Ovary (tissue), 9 donors: ENCODE results near the gene GNB5. TPM values are rescaled to one million over a fixed set of nuclear protein-coding genes. Genes with fewer than 3 reads are reported as not detected.

ENCODE experiments used
- DNase-seq, 5 donors: peaks; one replicate each; pipeline ENCODE4 v3.0.0-alpha.2; 2019 to 2020
- H3K27ac ChIP-seq, 2 donors: fragments of 200-600 bp; one replicate each; pipeline versions ENCODE4 v1.5.1 to v1.8.0; 2019 to 2022
- H3K27me3 ChIP-seq: fragments of 200-600 bp; one replicate; pipeline ENCODE4 v1.8.0; 2022
- H3K36me3 ChIP-seq: fragments of 200-600 bp; sonication (generic); one replicate; pipeline ENCODE4 v1.5.1; 2019
- H3K4me1 ChIP-seq: one replicate; pipeline ENCODE4 v1.8.1; 2013; ENCODE audit warnings: mild to moderate bottlenecking, moderate library complexity; ENCODE audit not compliant: insufficient read depth
- H3K4me3 ChIP-seq: fragments of 200-600 bp; sonication (generic); one replicate; pipeline ENCODE4 v1.5.1; 2017
- H3K9me3 ChIP-seq, 2 donors: fragments of 200-600 bp in 1 of 2; sonication (generic) in 1 of 2; one replicate each; pipeline versions ENCODE4 v1.5.1 to v1.8.1; 2013 to 2019; ENCODE audit warnings: mild to moderate bottlenecking in 1 of 2, moderate library complexity in 1 of 2
- CTCF ChIP-seq, 3 donors: fragments of 450-650 bp in 2 of 3; fragments of 200-600 bp in 1 of 3; IDR thresholded peaks; one replicate each; pipeline versions ENCODE4 v1.5.1 to v1.8.0; 2016 to 2022; ENCODE audit warnings: antibody characterized with exemption in 3 of 3, mild to moderate bottlenecking in 1 of 3
- EP300 ChIP-seq: sonication (generic); formaldehyde crosslinking; IDR thresholded peaks from one replicate; pipeline ENCODE4 v1.6.1; 2017; ENCODE audit warnings: antibody characterized with exemption
- POLR2A ChIP-seq: fragments of 450-650 bp; IDR thresholded peaks from one replicate; pipeline ENCODE4 v1.6.1; 2017; ENCODE audit warnings: antibody characterized with exemption, mild to moderate bottlenecking, moderate library complexity
- WGBS, 3 donors: extraction: QIAGEN DNeasy Blood & Tissue Kit in 1 of 3; methylation state at CpG; one replicate each; pipeline versions ENCODE4 v1.1.5 to v1.1.7; 2013 to 2017; 5-methylcytosine and 5-hydroxymethylcytosine counted together
- intact Hi-C, 4 donors: fragments of 100-400 bp; cut with DNase I; formaldehyde crosslinking; loops; one replicate each; pipeline versions ENCODE4 v1.11.0 to v1.15.1; 2022 to 2023
- polyA plus RNA-seq, 2 donors: library from polyadenylated mRNA; stranded (reverse); fragments of 200-250 nt in 1 of 2; fragments of 350-450 nt in 1 of 2; fragmentation: Illumina TruSeq in 1 of 2; extraction: RNeasy Lipid Tissue Mini Kit (QIAGEN cat#74804) in 1 of 2; gene quantifications; one replicate each; pipeline ENCODE4 v1.2.3, GENCODE V29; 2013 to 2014
- total RNA-seq, 7 donors: library from RNA; depleted of rRNA in 2 of 7; stranded (reverse); fragments of >200 nt in 2 of 7; fragmentation: NEBNext Ultra II Directional in 3 of 7; extraction: Animal tissue kit (Norgen Biotek cat#: 25700) in 3 of 7; gene quantifications; one replicate each; pipeline versions ENCODE4 v1.1.0 to v1.2.4, GENCODE V29; 2016 to 2023
- donor health status: DM: no; HTN: no; CAD: no; lungs with moderate emphysema.
- donor health status: DM: no; HTN: no; CAD: no.
- donor health status: Bipolar disorder and iron deficiency.
- donor health status: DM: yes; HTN: yes; CAD: no.
- donor health status: DM: no; HTN: no; CAD: no.
- donor health status: DM: yes; HTN: yes; CAD: no.

The GNB5 gene
- total and polyA plus RNA-seq, 9 donors: 49.2 to 101 (median 64.8) TPM

- no peak for TF ChIP-seq POLR2A
- TF ChIP-seq CTCF (IDR thresholded peaks at IDR 0.05): no peak
- TF ChIP-seq EP300: no peak
- Histone ChIP-seq H3K27ac (peak overlapping the region; percentile 94 to 98), H3K4me3 (peak overlapping the region; percentile 75), H3K36me3 (no peaks in the 10 kb centered on the region), H3K9me3 (no peaks in the 10 kb centered on the region), H3K27me3 (no peaks in the 10 kb centered on the region), H3K4me1 (peaks cover 6% of the 10 kb centered on the region)
- intact Hi-C loops: no loop called here
- 7 to 13% (median 8%) methylated on average over 31 of the region's 31 CpGs for WGBS, 3 donors
- DNase-seq: peak; percentile 20 to 55 (median 42)
Measured at GRCh38 chr15:52180196-52180835, 10.9 kb downstream of the GNB5 start.

- TF ChIP-seq EP300: no peak
- TF ChIP-seq CTCF (IDR thresholded peaks at IDR 0.05): peak in 1 of 3 donors; percentile 37
- peak; percentile 85 for TF ChIP-seq POLR2A
- Histone ChIP-seq H3K27me3 (no peaks in the 10 kb centered on the region), H3K4me1 (peaks cover 2% of the 10 kb centered on the region), H3K27ac (peak overlapping the region; percentile 94 to 98), H3K4me3 (peak overlapping the region; percentile 75), H3K9me3 (no peaks in the 10 kb centered on the region), H3K36me3 (no peaks in the 10 kb centered on the region)
- peak; percentile 88 to 92 (median 91) for DNase-seq
- 0% methylated on average over 47 to 105 of the region's 105 CpGs for whole genome bisulfite sequencing, 3 donors
- intact Hi-C loops: no loop called here
Measured at GRCh38 chr15:52179278-52180195, 11.7 kb downstream of the GNB5 start.

GRCh38 chr15:52178765-52179164 is 12.4 kb downstream of the GNB5 start:
- Histone ChIP-seq H3K4me1 (peaks cover 2% of the 10 kb centered on the region), H3K4me3 (peak overlapping the region; percentile 75), H3K27ac (peak overlapping the region; percentile 94 to 98), H3K36me3 (no peaks in the 10 kb centered on the region), H3K27me3 (no peaks in the 10 kb centered on the region), H3K9me3 (no peaks in the 10 kb centered on the region)
- peak; percentile 39 to 66 (median 63) for DNase-seq
- intact Hi-C loops: no loop called here
- WGBS, 3 donors: 10 to 14% (median 12%) methylated on average over 10 of the region's 10 CpGs
- no peak for TF ChIP-seq EP300

- no peak for TF ChIP-seq POLR2A
- TF ChIP-seq CTCF (IDR thresholded peaks at IDR 0.05): no peak
- TF ChIP-seq EP300: no peak
- intact Hi-C loops: no loop called here
- H3K27me3 ChIP-seq: no peaks in the 10 kb centered on the region
- no peak overlapping the region for H3K27ac ChIP-seq
- WGBS, 3 donors: 72 to 88% (median 84%) methylated on average over 2 of the region's 2 CpGs
- H3K4me3 ChIP-seq: no peak overlapping the region
- DNase-seq: no peak
- H3K4me1 ChIP-seq: no peaks in the 10 kb centered on the region
- H3K9me3 ChIP-seq: no peaks in the 10 kb centered on the region
- H3K36me3 ChIP-seq: no peaks in the 10 kb centered on the region
Measured at GRCh38 chr15:52172869-52173268, 18.3 kb downstream of the GNB5 start.

- H3K36me3 ChIP-seq: no peaks in the 10 kb centered on the region
- WGBS, 3 donors: 0 to 4% (median 0%) methylated on average over 1 of the region's 1 CpG
- H3K4me1 ChIP-seq: no peaks in the 10 kb centered on the region
- no peak for TF ChIP-seq CTCF (IDR thresholded peaks at IDR 0.05)
- TF ChIP-seq EP300: no peak
- no peak for TF ChIP-seq POLR2A
- H3K9me3 ChIP-seq: no peaks in the 10 kb centered on the region
- intact Hi-C loops: no loop called here
- no peak for DNase-seq
- H3K27ac ChIP-seq: peak overlapping the region in 1 of 2 donors; percentile 20
- no peak overlapping the region for H3K4me3 ChIP-seq
- no peaks in the 10 kb centered on the region for H3K27me3 ChIP-seq
Measured at GRCh38 chr15:52171807-52172206, 19.4 kb downstream of the GNB5 start.
